Measurements from ENCODE around the gene SLC11A2. TPM values are rescaled to one million over a fixed set of nuclear protein-coding genes. Genes with fewer than 3 reads are reported as not detected.

Gene SLC11A2
- polyA plus RNA-seq, 1 of the 3 experiments (the other 2 are of a cell fraction) = 27.7 TPM

- TF ChIP-seq PBX3 (IDR thresholded peaks at IDR 0.05) (no peak), TAF1 (IDR thresholded peaks at IDR 0.05; ENCODE audit: borderline replicate concordance, low read depth, low read length) (no peak), TCF12 (IDR thresholded peaks at IDR 0.05) (no peak), EP300 (IDR thresholded peaks at IDR 0.05; ENCODE audit: borderline replicate concordance in 1 of 2, low read depth in 1 of 2, low read length in 1 of 2) (no peak), NFIC (IDR thresholded peaks at IDR 0.05; ENCODE audit: borderline replicate concordance) (no peak), TEAD4 (IDR thresholded peaks at IDR 0.05; ENCODE audit: borderline replicate concordance, insufficient read depth) (no peak), POLR2AphosphoS5 (IDR thresholded peaks at IDR 0.05; ENCODE audit: low read depth, low read length) (no peak)
- TF ChIP-seq, protein P1, sequence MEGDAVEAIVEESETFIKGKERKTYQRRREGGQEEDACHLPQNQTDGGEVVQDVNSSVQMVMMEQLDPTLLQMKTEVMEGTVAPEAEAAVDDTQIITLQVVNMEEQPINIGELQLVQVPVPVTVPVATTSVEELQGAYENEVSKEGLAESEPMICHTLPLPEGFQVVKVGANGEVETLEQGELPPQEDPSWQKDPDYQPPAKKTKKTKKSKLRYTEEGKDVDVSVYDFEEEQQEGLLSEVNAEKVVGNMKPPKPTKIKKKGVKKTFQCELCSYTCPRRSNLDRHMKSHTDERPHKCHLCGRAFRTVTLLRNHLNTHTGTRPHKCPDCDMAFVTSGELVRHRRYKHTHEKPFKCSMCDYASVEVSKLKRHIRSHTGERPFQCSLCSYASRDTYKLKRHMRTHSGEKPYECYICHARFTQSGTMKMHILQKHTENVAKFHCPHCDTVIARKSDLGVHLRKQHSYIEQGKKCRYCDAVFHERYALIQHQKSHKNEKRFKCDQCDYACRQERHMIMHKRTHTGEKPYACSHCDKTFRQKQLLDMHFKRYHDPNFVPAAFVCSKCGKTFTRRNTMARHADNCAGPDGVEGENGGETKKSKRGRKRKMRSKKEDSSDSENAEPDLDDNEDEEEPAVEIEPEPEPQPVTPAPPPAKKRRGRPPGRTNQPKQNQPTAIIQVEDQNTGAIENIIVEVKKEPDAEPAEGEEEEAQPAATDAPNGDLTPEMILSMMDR (IDR thresholded peaks at IDR 0.05) = no peak
Observed at GRCh38 chr12:50948798-50949197, 77.4 kb downstream of the SLC11A2 start (continued).

- TF ChIP-seq EZH2phosphoT487 (IDR thresholded peaks at IDR 0.05; ENCODE audit: borderline replicate concordance, low read depth) = no peak
- no peak for TF ChIP-seq TAF1 (IDR thresholded peaks at IDR 0.05; ENCODE audit: borderline replicate concordance, low read depth, low read length)
- TF ChIP-seq USF2 (IDR thresholded peaks at IDR 0.05; ENCODE audit: borderline replicate concordance, low read depth, low read length) = no peak
- no peak for TF ChIP-seq MXI1 (IDR thresholded peaks at IDR 0.05; ENCODE audit: low read depth, low read length)
- CTCF ChIA-PET = no interaction called here
Observed at GRCh38 chr12:50947933-50948626, 78.1 kb downstream of the SLC11A2 start.

More at GRCh38 chr12:50947933-50948626, 78.1 kb downstream of the SLC11A2 start:
- Histone ChIP-seq H3F3A (replicated peaks; ENCODE audit: insufficient read depth) (no peaks in the 10 kb centered on the region), H3K27me3 (ENCODE audit: insufficient read depth) (no peaks in the 10 kb centered on the region), H3K4me2 (no peak overlapping the region), H3K79me2 (ENCODE audit: insufficient read depth) (no peaks in the 10 kb centered on the region), H3K27ac (ENCODE audit: low read depth in 2 of 2, low read length in 1 of 2) (no peak overlapping the region), H2AFZ (ENCODE audit: low read depth) (no peak overlapping the region), H3K4me1 (ENCODE audit: control insufficient read depth in 1 of 2, insufficient read depth in 2 of 2, low read depth in 1 of 2, low read length in 1 of 2) (peaks cover 0 to 5% of the 10 kb centered on the region in 2 experiments; a peak in 1 of 4 replicates), H3K9me2 (no peaks in the 10 kb centered on the region), H3K4me3 (ENCODE audit: low read depth in 2 of 2, low read length in 1 of 2) (no peak overlapping the region), H3K36me3 (replicated peaks in 1 of 2; ENCODE audit: control insufficient read depth in 1 of 2, insufficient read depth in 2 of 2, low read length in 1 of 2) (no peaks in the 10 kb centered on the region), H4K20me1 (ENCODE audit: insufficient read depth) (no peaks in the 10 kb centered on the region), H3K9ac (no peak overlapping the region), H3K9me3 (no peaks in the 10 kb centered on the region)
- DNase-seq = no peak
- POLR2A ChIA-PET = no interaction called here
- 90% methylated on average over 3 of the region's 3 CpGs for WGBS (ENCODE audit: low lambda C conversion rate)
